ENCODE measurements around the gene DENND1C. TPM values are rescaled to one million over a fixed set of nuclear protein-coding genes. Genes with fewer than 3 reads are reported as not detected.

Gene DENND1C
- total and polyA plus RNA-seq, 2 of the 8 experiments (the other 6 are each of a cell fraction or from before 2014, with no cell fraction given): 3.6 to 4.0 TPM

GRCh38 chr19:6524311-6524710, 42.7 kb upstream of the DENND1C start:
- Histone ChIP-seq H3K56ac (replicated peaks; ENCODE audit: insufficient read length, low read depth, low read length) (no peak overlapping the region), H2BK12ac (ENCODE audit: low read depth, low read length) (no peak overlapping the region), H3K4me3 (ENCODE audit: extremely low read depth in 1 of 4, insufficient read depth in 2 of 4, low read depth in 3 of 4, low read length in 4 of 4) (no peak overlapping the region), H2AK5ac (ENCODE audit: low read depth, low read length) (no peak overlapping the region), H2BK20ac (ENCODE audit: low read length) (no peak overlapping the region), H3K14ac (ENCODE audit: insufficient read length) (no peak overlapping the region), H2BK5ac (ENCODE audit: low read depth, low read length) (no peak overlapping the region), H2BK15ac (ENCODE audit: low read length) (no peak overlapping the region), H3K9ac (replicated peaks in 1 of 4; ENCODE audit: extremely low read depth in 1 of 4, low read depth in 3 of 4, low read length in 3 of 4) (no peak overlapping the region), H3K4me1 (replicated peaks in 1 of 4; ENCODE audit: control insufficient read depth in 3 of 4, insufficient read depth in 4 of 4, low read length in 3 of 4) (peaks cover 0 to 14% (median 1%) of the 10 kb centered on the region in 4 experiments; a peak in 2 of 7 replicates), H3K18ac (ENCODE audit: extremely low read depth, low read length) (no peak overlapping the region), H3K9me3 (ENCODE audit: insufficient read depth in 2 of 2, low read depth in 1 of 2, low read length in 1 of 2) (no peaks in the 10 kb centered on the region), H3K27ac (ENCODE audit: low read depth, low read length) (no peak overlapping the region), H3K36me3 (ENCODE audit: control insufficient read depth in 2 of 4, insufficient read depth in 4 of 4, low read length in 3 of 4) (no peaks in the 10 kb centered on the region), H3K4me2 (ENCODE audit: insufficient read depth in 1 of 2, low read depth in 2 of 2, low read length in 2 of 2) (no peak overlapping the region), H4K5ac (ENCODE audit: insufficient read length, low read depth, low read length) (no peak overlapping the region), H4K8ac (ENCODE audit: extremely low read depth, insufficient read depth, low read length) (no peak overlapping the region), H3K79me2 (ENCODE audit: control insufficient read depth in 1 of 2, insufficient read depth in 2 of 2, low read length in 2 of 2) (no peaks in the 10 kb centered on the region), H2BK120ac (replicated peaks; ENCODE audit: low read depth, low read length) (no peak overlapping the region), H3K27me3 (replicated peaks in 1 of 4; ENCODE audit: control insufficient read depth in 3 of 4, extremely low read depth in 1 of 4, insufficient read depth in 3 of 4, low read length in 3 of 4) (no peaks in the 10 kb centered on the region; a peak in 1 of 7 replicates), H4K20me1 (replicated peaks in 1 of 2; ENCODE audit: control insufficient read depth in 1 of 2, insufficient read depth in 2 of 2, low read length in 2 of 2) (no peaks in the 10 kb centered on the region), H2AFZ (ENCODE audit: low read length) (no peak overlapping the region), H3K23ac (ENCODE audit: insufficient read length) (no peak overlapping the region), H3K23me2 (ENCODE audit: low read depth, low read length) (no peaks in the 10 kb centered on the region), H4K91ac (replicated peaks; ENCODE audit: insufficient read length, low read length) (no peak overlapping the region), H3K79me1 (ENCODE audit: low read depth, low read length) (no peaks in the 10 kb centered on the region), H3K4ac (replicated peaks; ENCODE audit: insufficient read length, low read depth, low read length) (no peak overlapping the region)
- CTCF ChIA-PET (ENCODE audit: partially characterized antibody): interaction anchor here (0.7 kb wide), 1 partner anchor 104 kb away, joined by 3 read pairs; no protein-coding TSS in a partner anchor
- 86% methylated on average over 1 of the region's 2 CpGs; no CpG with 5 or more reads in 1 of the 2 experiments for WGBS, 2 experiments (ENCODE audit: extremely low coverage in 1 of 2, insufficient coverage in 1 of 2, insufficient read length in 1 of 2, insufficient replicate concordance in 2 of 2, low coverage in 1 of 2, low lambda C conversion rate in 2 of 2, missing lambda C conversion rate in 1 of 2)
- no peak for FAIRE-seq
- POLR2A ChIA-PET (ENCODE audit: partially characterized antibody): no interaction called here
- no peak for DNase-seq (ENCODE audit: low read depth in 1 of 2, low spot score in 2 of 2)
- TF ChIP-seq HDAC2 (IDR thresholded peaks at IDR 0.05; ENCODE audit: borderline replicate concordance in 1 of 2, low read depth in 2 of 2, low read length in 2 of 2) (no peak), CREB1 (IDR thresholded peaks at IDR 0.05) (no peak), CBX5 (IDR thresholded peaks at IDR 0.05; ENCODE audit: low read depth, low read length) (no peak), ZNF274 (IDR thresholded peaks at IDR 0.05; ENCODE audit: borderline replicate concordance, extremely low read depth, low read length) (no peak), RBBP5 (IDR thresholded peaks at IDR 0.05; ENCODE audit: borderline replicate concordance, low read depth, low read length) (no peak), BCL11A (IDR thresholded peaks at IDR 0.05; ENCODE audit: low read depth in 2 of 2, low read length in 2 of 2) (no peak), CHD2 (IDR thresholded peaks at IDR 0.05; ENCODE audit: low read length) (no peak), SIX5 (IDR thresholded peaks at IDR 0.05; ENCODE audit: low read depth, low read length) (no peak), SRF (IDR thresholded peaks at IDR 0.05; ENCODE audit: low read depth, low read length) (no peak), KDM1A (IDR thresholded peaks at IDR 0.05; ENCODE audit: borderline replicate concordance, low read length) (no peak), BACH1 (IDR thresholded peaks at IDR 0.05; ENCODE audit: low read length) (no peak), E2F6 (IDR thresholded peaks at IDR 0.05) (no peak), FOSL1 (IDR thresholded peaks at IDR 0.05; ENCODE audit: insufficient read depth, low read depth, low read length) (no peak)
- TF ChIP-seq, protein P1, sequence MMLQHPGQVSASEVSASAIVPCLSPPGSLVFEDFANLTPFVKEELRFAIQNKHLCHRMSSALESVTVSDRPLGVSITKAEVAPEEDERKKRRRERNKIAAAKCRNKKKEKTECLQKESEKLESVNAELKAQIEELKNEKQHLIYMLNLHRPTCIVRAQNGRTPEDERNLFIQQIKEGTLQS (IDR thresholded peaks at IDR 0.05; ENCODE audit: insufficient read depth, low read depth, low read length): no peak
